SK-N-SH treated with all-trans-retinoic acid at 6 μM for 48 hours (cell line): ENCODE results near the gene ELAC2.

Experiments
- ARNTL ChIP-seq: fragments of 450-650 bp; formaldehyde crosslinking; IDR thresholded peaks from 2 replicates; pipeline ENCODE4 v1.5.0; 2020; ENCODE audit warnings: low read depth, mild to moderate bottlenecking, moderate library complexity, borderline replicate concordance
- BACH2 ChIP-seq: fragments of 250-450 bp; sonication (Bioruptor Pico); IDR thresholded peaks from 2 replicates; pipeline ENCODE4 v1.9.0; 2021; ENCODE audit warnings: mild to moderate bottlenecking, borderline replicate concordance
- CREB5 ChIP-seq: fragments of 250-450 bp; sonication (Bioruptor Pico); IDR thresholded peaks from 2 replicates; pipeline ENCODE4 v1.5.1; 2020; ENCODE audit warnings: low read depth, mild to moderate bottlenecking, moderate library complexity
- CSRNP3 ChIP-seq: fragments of 250-450 bp; sonication (Bioruptor Pico); IDR thresholded peaks from 2 replicates; pipeline ENCODE4 v1.5.1; 2021; ENCODE audit warnings: mild to moderate bottlenecking, moderate library complexity
- ESRRG ChIP-seq: fragments of 250-450 bp; sonication (Bioruptor Pico); IDR thresholded peaks from 2 replicates; pipeline ENCODE4 v1.6.1; 2021; ENCODE audit warnings: mild to moderate bottlenecking
- GLIS3 ChIP-seq: fragments of 250-450 bp; sonication (Bioruptor Pico); IDR thresholded peaks from 2 replicates; pipeline ENCODE4 v1.5.0; 2020; ENCODE audit warnings: mild to moderate bottlenecking, moderate library complexity
- ISL1 ChIP-seq: fragments of 250-450 bp; sonication (Bioruptor Pico); IDR thresholded peaks from 2 replicates; pipeline ENCODE4 v2.1.2; 2022; ENCODE audit warnings: mild to moderate bottlenecking, moderate library complexity
- OSR1 ChIP-seq: fragments of 250-450 bp; sonication (Bioruptor Pico); IDR thresholded peaks from 2 replicates; pipeline ENCODE4 v1.8.0; 2022; ENCODE audit warnings: moderate library complexity, mild to moderate bottlenecking, inconsistent platforms
- PATZ1 ChIP-seq: fragments of 250-450 bp; sonication (Bioruptor Pico); IDR thresholded peaks from 2 replicates; pipeline ENCODE4 v1.8.0; 2020; ENCODE audit warnings: mild to moderate bottlenecking, moderate library complexity, borderline replicate concordance
- SNAI2 ChIP-seq: fragments of 250-450 bp; sonication (Bioruptor Pico); IDR thresholded peaks from 2 replicates; pipeline ENCODE4 v1.5.0; 2020; ENCODE audit warnings: mild to moderate bottlenecking, moderate library complexity
- TCF4 ChIP-seq: fragments of 250-450 bp; sonication (Bioruptor Pico); IDR thresholded peaks from 2 replicates; pipeline ENCODE4 v1.8.0; 2021; ENCODE audit warnings: mild to moderate bottlenecking, moderate library complexity, borderline replicate concordance
- TOX ChIP-seq: fragments of 250-450 bp; sonication (Bioruptor Pico); IDR thresholded peaks from 2 replicates; pipeline ENCODE4 v1.8.0; 2021; ENCODE audit warnings: mild to moderate bottlenecking, moderate library complexity, borderline replicate concordance
- ZNF70 ChIP-seq: fragments of 450-650 bp; formaldehyde crosslinking; IDR thresholded peaks from 2 replicates; pipeline ENCODE4 v1.5.0; 2020; ENCODE audit warnings: mild to moderate bottlenecking, moderate library complexity
- ZNF8 ChIP-seq: fragments of 450-650 bp; formaldehyde crosslinking; IDR thresholded peaks from 2 replicates; pipeline ENCODE4 v1.5.0; 2020; ENCODE audit warnings: mild to moderate bottlenecking, moderate library complexity

GRCh38 chr17:13025258-13025627, 7.4 kb upstream of the ELAC2 start:
- TF ChIP-seq ESRRG (no peak), GLIS3 (CRISPR knock-in tag) (no peak), TOX (CRISPR knock-in tag) (no peak), OSR1 (no peak), SNAI2 (CRISPR knock-in tag) (no peak), ZNF70 (CRISPR knock-in tag) (no peak), ARNTL (CRISPR knock-in tag) (no peak), PATZ1 (CRISPR knock-in tag) (no peak), CREB5 (CRISPR knock-in tag) (no peak), CSRNP3 (CRISPR knock-in tag) (no peak), BACH2 (CRISPR knock-in tag) (no peak), ISL1 (no peak), TCF4 (CRISPR knock-in tag) (no peak), ZNF8 (CRISPR knock-in tag) (no peak)
